PC-9 (cell line): ENCODE data around the gene MYO5A. TPM values are rescaled to one million over a fixed set of nuclear protein-coding genes. Genes with fewer than 3 reads are reported as not detected.

Experiments used
- BruUV-seq: library from RNA; stranded (reverse); fragments of 400-500 nt; replicated peaks from 2 replicates; lab custom pipeline; 2021; lab: Mats Ljungman, UMichigan
- CTCF ChIA-PET: fragments of 300-600 bp; sonication (Branson Sonifier 250); formaldehyde crosslinking; loops from one replicate; lab custom pipeline; 2022; ENCODE audit warnings: antibody characterized with exemption; lab: Charles Lee
- POLR2A ChIA-PET: fragments of 300-600 bp; sonication (Branson Sonifier 250); formaldehyde crosslinking; loops from one replicate; lab custom pipeline; 2022; ENCODE audit warnings: antibody characterized with exemption; ENCODE audit not compliant: unreplicated experiment; lab: Charles Lee
- DNase-seq, 2 experiments: peaks; one replicate each; pipeline versions ENCODE4 v3.0.0 to v3.0.0-alpha.2; 2015 to 2022; ENCODE audit warnings: mixed read lengths in 1 of 2
- H2AFZ ChIP-seq: fragments of 200-600 bp; sonication (generic); 2 replicates; pipeline ENCODE4 v1.8.1; 2017; ENCODE audit warnings: antibody characterized with exemption
- H3F3A ChIP-seq: fragments of 200-600 bp; sonication (generic); 2 replicates; pipeline ENCODE4 v1.8.1; 2017; ENCODE audit warnings: antibody characterized with exemption, mild to moderate bottlenecking, low read depth; ENCODE audit not compliant: insufficient read depth
- H3K27ac ChIP-seq: fragments of 200-600 bp; sonication (generic); 2 replicates; pipeline ENCODE4 v1.6.1; 2016; ENCODE audit warnings: mixed run types
- H3K27me3 ChIP-seq: fragments of 200-600 bp; sonication (generic); 2 replicates; pipeline ENCODE4 v1.6.1; 2016; ENCODE audit warnings: low read depth, mixed run types; ENCODE audit not compliant: insufficient read depth
- H3K36me3 ChIP-seq: fragments of 200-600 bp; sonication (generic); 2 replicates; pipeline ENCODE4 v1.6.1; 2016; ENCODE audit warnings: low read depth, mixed run types
- H3K4me1 ChIP-seq: fragments of 200-600 bp; sonication (generic); replicated peaks from 2 replicates; pipeline ENCODE4 v1.6.1; 2016; ENCODE audit warnings: mixed run types; ENCODE audit not compliant: insufficient read depth
- H3K4me2 ChIP-seq: fragments of 200-600 bp; sonication (generic); 2 replicates; pipeline ENCODE4 v1.6.1; 2017; ENCODE audit warnings: mixed run types
- H3K4me3 ChIP-seq: fragments of 200-600 bp; sonication (generic); 2 replicates; pipeline ENCODE4 v1.6.1; 2016; ENCODE audit warnings: mixed run types
- H3K79me2 ChIP-seq: fragments of 200-600 bp; sonication (generic); 2 replicates; pipeline ENCODE4 v1.6.1; 2017; ENCODE audit warnings: low read depth, mixed run types
- H3K9me2 ChIP-seq: fragments of 200-600 bp; sonication (generic); 2 replicates; pipeline ENCODE4 v1.8.1; 2017; ENCODE audit warnings: mild to moderate bottlenecking; ENCODE audit not compliant: insufficient read depth
- H3K9me3 ChIP-seq: fragments of 200-600 bp; sonication (generic); 2 replicates; pipeline ENCODE4 v1.8.1; 2016; ENCODE audit warnings: low read depth; ENCODE audit not compliant: insufficient read depth
- H4K20me1 ChIP-seq: fragments of 200-600 bp; sonication (generic); 2 replicates; pipeline ENCODE4 v1.8.1; 2017; ENCODE audit not compliant: insufficient read depth
- EZH2 ChIP-seq: fragments of 200-600 bp; sonication (generic); IDR thresholded peaks from 2 replicates; pipeline ENCODE4 v1.8.0; 2017; ENCODE audit warnings: antibody characterized with exemption, low read depth
- intact Hi-C: fragments of 100-400 bp; cut with micrococcal nuclease; formaldehyde crosslinking; loops from one replicate; pipeline ENCODE4 v1.10.0; 2022; ENCODE audit not compliant: unreplicated experiment
- total RNA-seq: library from RNA; stranded (reverse); gene quantifications from 2 replicates; pipeline ENCODE4 v1.2.3, GENCODE V29; 2021
- TF ChIP-seq, protein P1 (sequence below): fragments of 200-600 bp; sonication (generic); conservative IDR thresholded peaks from 2 replicates; pipeline ENCODE4 v1.6.1; 2017; ENCODE audit warnings: mixed run types, antibody characterized with exemption, mild to moderate bottlenecking, moderate library complexity

Gene MYO5A
- total RNA-seq, 1 experiment from 2014 or later = 10.7 TPM

DNA sequence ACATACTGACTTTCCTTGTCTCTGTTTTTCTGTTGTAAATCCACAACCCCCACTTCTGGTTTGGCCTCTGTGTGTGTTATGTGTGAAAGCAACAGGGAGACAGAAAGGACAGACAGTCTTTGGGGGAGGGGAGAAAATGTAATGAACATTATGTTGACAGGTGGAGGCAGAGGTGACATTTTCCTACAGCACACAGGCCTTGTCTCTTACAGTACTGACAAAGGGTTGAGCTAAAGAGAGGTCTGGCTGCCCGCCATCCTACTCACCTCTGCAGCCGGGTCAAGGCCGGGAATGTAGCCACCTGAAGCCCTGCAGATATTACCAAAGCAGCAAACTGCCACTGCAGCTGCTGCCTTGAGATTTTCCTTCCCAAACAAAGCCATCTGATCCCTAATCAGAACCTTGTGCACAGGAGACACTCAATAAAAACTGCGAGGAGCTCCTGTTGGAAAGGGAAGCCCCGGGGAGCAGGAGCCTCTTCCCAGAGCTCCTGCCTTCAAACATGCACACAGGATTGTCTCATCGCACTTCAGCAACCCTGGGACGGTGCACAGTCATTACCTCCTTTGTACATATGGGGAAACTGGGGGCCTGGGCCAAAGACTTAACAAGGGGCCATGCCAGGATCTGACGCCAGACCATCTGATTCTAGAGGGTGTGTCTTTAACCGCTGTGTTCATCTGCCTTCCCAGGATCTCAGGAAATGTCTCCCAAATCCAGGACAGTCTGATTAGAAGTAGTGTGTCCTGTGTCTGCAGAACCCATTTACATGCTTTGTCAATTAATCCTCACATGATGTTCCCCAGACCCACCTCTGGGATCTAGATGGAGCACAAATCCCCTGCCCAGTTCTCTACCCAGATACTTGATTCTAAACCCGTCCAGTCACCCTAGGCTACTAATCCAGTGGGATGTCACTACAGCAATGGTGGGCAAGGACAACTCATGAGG, 247.3 kb downstream of the MYO5A start:
- intact Hi-C loops = no loop called here
- no peak overlapping the region for H3K4me3 ChIP-seq
- H3F3A ChIP-seq = no peaks in the 10 kb centered on the region
- H3K27ac ChIP-seq = no peak overlapping the region
- POLR2A ChIA-PET = no interaction called here
- H3K4me2 ChIP-seq = no peak overlapping the region
- CTCF ChIA-PET = no interaction called here
- TF ChIP-seq, protein P1, sequence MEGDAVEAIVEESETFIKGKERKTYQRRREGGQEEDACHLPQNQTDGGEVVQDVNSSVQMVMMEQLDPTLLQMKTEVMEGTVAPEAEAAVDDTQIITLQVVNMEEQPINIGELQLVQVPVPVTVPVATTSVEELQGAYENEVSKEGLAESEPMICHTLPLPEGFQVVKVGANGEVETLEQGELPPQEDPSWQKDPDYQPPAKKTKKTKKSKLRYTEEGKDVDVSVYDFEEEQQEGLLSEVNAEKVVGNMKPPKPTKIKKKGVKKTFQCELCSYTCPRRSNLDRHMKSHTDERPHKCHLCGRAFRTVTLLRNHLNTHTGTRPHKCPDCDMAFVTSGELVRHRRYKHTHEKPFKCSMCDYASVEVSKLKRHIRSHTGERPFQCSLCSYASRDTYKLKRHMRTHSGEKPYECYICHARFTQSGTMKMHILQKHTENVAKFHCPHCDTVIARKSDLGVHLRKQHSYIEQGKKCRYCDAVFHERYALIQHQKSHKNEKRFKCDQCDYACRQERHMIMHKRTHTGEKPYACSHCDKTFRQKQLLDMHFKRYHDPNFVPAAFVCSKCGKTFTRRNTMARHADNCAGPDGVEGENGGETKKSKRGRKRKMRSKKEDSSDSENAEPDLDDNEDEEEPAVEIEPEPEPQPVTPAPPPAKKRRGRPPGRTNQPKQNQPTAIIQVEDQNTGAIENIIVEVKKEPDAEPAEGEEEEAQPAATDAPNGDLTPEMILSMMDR = no peak
- TF ChIP-seq EZH2 = no peak
- no peaks in the 10 kb centered on the region for H4K20me1 ChIP-seq
- peaks cover 8% of the 10 kb centered on the region; the same call in 1 of the 2 replicates for H3K4me1 ChIP-seq
- DNase-seq = no peak
- no peaks in the 10 kb centered on the region for H3K9me3 ChIP-seq
- no TSS peak for BruUV-seq
- no peaks in the 10 kb centered on the region for H3K27me3 ChIP-seq
- no peaks in the 10 kb centered on the region for H3K36me3 ChIP-seq
- no peak overlapping the region for H2AFZ ChIP-seq
- peaks cover 9% of the 10 kb centered on the region; the same call in 1 of the 2 replicates for H3K79me2 ChIP-seq
- no peaks in the 10 kb centered on the region for H3K9me2 ChIP-seq

DNA sequence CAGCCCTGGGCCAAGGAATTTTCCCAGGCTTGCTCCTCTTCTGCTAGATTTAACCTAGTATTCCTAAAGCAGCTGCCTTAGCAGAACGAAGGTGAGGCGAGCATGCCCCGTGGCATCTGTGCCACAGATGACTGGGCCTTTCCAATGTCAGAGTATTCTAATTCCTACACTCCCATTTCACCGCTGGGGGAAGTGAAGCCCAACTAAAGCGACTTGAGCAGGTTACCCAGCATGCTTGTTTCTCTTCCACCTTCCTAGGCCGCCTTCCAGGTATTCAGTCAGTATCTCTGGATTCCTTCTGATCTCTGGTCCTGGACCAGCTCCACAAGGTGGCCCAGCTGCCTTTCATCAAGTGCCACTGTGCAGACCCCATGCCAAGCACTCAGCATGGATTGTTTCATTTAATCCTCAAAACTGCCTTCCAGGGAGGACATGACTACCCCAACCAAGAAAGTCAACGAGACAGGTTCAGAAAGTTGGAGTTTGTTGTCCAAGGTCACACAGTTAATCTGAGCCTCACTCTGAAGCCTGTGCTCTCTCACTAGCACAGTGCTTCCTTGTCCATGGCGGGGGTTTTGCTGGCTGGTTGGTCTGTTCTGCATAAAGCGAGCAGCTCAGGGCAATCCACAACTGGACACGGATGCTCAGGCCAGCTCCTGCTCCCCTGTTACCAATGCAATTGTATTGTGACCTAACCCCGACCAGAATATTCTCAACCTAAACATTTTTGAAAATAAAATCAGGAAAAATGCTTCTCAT, 248.2 kb downstream of the MYO5A start:
- Histone ChIP-seq H3F3A (no peaks in the 10 kb centered on the region), H3K4me1 (peaks cover 8% of the 10 kb centered on the region; the same call in 1 of the 2 replicates), H3K9me3 (no peaks in the 10 kb centered on the region), H4K20me1 (no peaks in the 10 kb centered on the region), H3K4me2 (no peak overlapping the region), H3K79me2 (peaks cover 9% of the 10 kb centered on the region; the same call in 1 of the 2 replicates), H2AFZ (no peak overlapping the region), H3K4me3 (no peak overlapping the region), H3K27me3 (no peaks in the 10 kb centered on the region), H3K9me2 (no peaks in the 10 kb centered on the region), H3K27ac (no peak overlapping the region), H3K36me3 (no peaks in the 10 kb centered on the region)
- ChIA-PET CTCF (no interaction called here), POLR2A (no interaction called here)
- TF ChIP-seq, protein P1 = no peak
- no peak for TF ChIP-seq EZH2
- BruUV-seq = no TSS peak
- no peak for DNase-seq
- intact Hi-C loops = no loop called here

DNA sequence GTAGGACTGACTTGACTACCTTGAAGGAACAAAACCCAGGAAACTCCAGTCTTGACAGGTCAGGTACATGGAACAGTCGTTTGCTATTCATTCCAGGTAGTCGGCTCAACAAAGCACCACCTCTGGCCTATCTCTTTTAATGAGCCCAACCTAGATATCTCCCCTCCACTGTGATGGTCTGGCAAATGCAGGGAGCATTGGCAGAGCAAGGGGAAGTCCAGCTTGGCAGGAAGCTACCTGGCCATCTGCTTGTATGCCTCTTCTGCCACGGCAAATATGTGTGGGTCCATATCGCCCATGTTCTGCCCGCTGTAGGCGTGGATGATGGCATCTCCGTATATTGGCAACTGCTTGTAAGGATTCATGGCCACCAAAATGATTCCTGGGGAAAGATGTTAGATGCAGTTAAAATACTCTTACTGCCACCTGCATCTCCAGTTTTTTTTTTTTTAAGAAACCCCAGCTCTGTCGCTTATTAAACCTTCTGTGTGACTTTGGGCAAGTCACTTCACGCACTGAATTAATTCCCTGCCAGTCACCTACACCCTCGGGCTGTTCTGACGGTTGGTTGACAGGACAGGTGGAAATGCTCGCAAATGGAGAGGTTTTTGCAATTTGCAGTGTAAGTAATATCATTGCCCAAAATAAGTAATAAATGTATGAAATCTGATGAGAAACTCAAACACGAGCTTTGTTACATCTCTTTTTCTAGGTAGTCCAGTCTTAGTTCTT, 249.9 kb downstream of the MYO5A start:
- Histone ChIP-seq H3K4me2 (no peak overlapping the region), H2AFZ (no peak overlapping the region), H3K79me2 (peaks cover 8% of the 10 kb centered on the region; the same call in 1 of the 2 replicates), H3K4me3 (no peak overlapping the region), H3K9me2 (no peaks in the 10 kb centered on the region), H4K20me1 (no peaks in the 10 kb centered on the region), H3K4me1 (no peaks in the 10 kb centered on the region), H3F3A (no peaks in the 10 kb centered on the region), H3K27me3 (no peaks in the 10 kb centered on the region), H3K36me3 (peaks cover 3% of the 10 kb centered on the region; the same call in 1 of the 2 replicates), H3K9me3 (no peaks in the 10 kb centered on the region), H3K27ac (no peak overlapping the region)
- POLR2A ChIA-PET = no interaction called here
- CTCF ChIA-PET = no interaction called here
- BruUV-seq = no TSS peak
- intact Hi-C loops = no loop called here
- TF ChIP-seq EZH2 = no peak
- TF ChIP-seq, protein P1 = no peak
- DNase-seq = no peak
